ENCODE data around the gene PREX1.

The PREX1 gene

DNA sequence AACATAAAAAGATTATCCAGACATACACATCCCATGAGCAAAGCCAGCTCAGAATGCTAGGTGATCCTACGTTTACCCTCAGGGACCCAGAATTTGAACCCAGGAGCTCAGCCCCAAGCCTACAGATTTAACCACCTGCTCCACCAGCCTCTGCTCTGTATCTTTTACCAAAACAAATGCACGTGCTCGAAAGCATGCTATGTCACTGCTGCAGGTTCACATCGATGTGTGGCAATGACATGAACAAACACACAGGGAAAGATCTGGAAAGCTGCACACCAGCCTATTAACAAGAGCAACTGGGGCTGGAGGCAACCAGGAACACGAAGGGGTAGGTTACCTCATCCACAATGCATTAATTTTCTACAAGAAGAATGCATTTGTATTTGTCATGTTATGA is 32.1 kb downstream of the PREX1 start:
- Histone ChIP-seq H2BK12ac (ENCODE audit: low read length) (no peak overlapping the region), H3K36me3 (replicated peaks in 1 of 2; ENCODE audit: control insufficient read depth in 2 of 2, insufficient read depth in 2 of 2, low read length in 2 of 2) (peaks cover 0 to 4% of the 10 kb centered on the region in 2 donors), H3K23ac (ENCODE audit: low read depth, low read length, poor library complexity) (no peak overlapping the region), H2AK5ac (ENCODE audit: low read depth, low read length) (no peak overlapping the region), H2BK15ac (ENCODE audit: low read length) (no peak overlapping the region), H3K27ac (replicated peaks; ENCODE audit: low read length) (no peak overlapping the region), H3K27me3 (ENCODE audit: control insufficient read depth in 3 of 3, insufficient read depth in 3 of 3, low read depth in 1 of 3, low read length in 3 of 3) (no peaks in the 10 kb centered on the region), H3K18ac (ENCODE audit: low read length) (no peak overlapping the region), H3K4me3 (ENCODE audit: low read length in 2 of 2) (no peak overlapping the region), H3K4ac (ENCODE audit: low read length) (no peak overlapping the region), H2AFZ (ENCODE audit: low read length) (no peak overlapping the region), H3K9me3 (replicated peaks in 1 of 2; ENCODE audit: control insufficient read depth in 2 of 2, insufficient read depth in 1 of 2, low read depth in 1 of 2, low read length in 2 of 2) (no peaks in the 10 kb centered on the region), H4K91ac (ENCODE audit: low read depth, low read length, poor library complexity) (no peak overlapping the region), H2BK120ac (ENCODE audit: low read depth, low read length) (no peak overlapping the region), H2BK5ac (ENCODE audit: low read length) (no peak overlapping the region), H3K14ac (ENCODE audit: low read length) (no peak overlapping the region), H3K9ac (ENCODE audit: low read depth, low read length, poor library complexity) (no peak overlapping the region), H4K8ac (ENCODE audit: low read depth, low read length) (no peak overlapping the region), H3K79me1 (ENCODE audit: low read depth, low read length) (no peaks in the 10 kb centered on the region), H3K4me2 (ENCODE audit: insufficient read depth, low read length, poor library complexity, severe bottlenecking) (no peak overlapping the region), H3K4me1 (ENCODE audit: control insufficient read depth in 2 of 2, insufficient read depth in 1 of 2, low read depth in 1 of 2, low read length in 2 of 2) (peaks cover 31 to 71% of the 10 kb centered on the region in 2 donors)
- no CpG with 5 or more reads among the region's 5 CpGs for WGBS, 2 donors (ENCODE audit: extremely low coverage in 2 of 2, insufficient read length in 2 of 2, insufficient replicate concordance in 1 of 2)
- no peak for DNase-seq (ENCODE audit: low spot score)

- no peak overlapping the region for H3K4me3 ChIP-seq (ENCODE audit: low read length in 2 of 2)
Observed at GRCh38 chr20:48794816-48795457, 32.9 kb downstream of the PREX1 start.

DNA sequence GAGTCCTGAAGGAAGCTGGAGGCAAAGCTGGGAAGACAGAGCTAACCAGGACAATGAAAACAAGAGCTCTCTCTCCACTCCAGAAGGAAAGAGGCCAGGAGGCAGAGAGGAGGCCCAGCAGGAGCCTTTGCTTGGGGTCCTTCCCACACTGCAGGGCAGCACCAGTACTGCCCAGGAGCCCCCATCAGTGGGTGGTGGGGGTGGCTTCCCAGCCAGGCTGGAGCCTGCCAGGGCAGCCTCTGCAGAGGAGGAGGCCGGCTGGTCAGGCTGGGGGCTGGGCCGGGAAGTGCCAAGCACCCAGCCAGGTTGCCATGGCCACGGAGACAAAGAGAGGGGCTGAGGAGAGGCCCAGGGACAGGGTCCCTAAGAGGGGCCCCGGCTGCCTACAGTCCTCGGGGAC is 33.4 kb downstream of the PREX1 start:
- Histone ChIP-seq H3K23ac (ENCODE audit: low read depth, low read length, poor library complexity) (no peak overlapping the region), H3K9ac (ENCODE audit: low read depth, low read length, poor library complexity) (peak overlapping the region; percentile 38), H3K27me3 (ENCODE audit: control insufficient read depth in 3 of 3, insufficient read depth in 3 of 3, low read depth in 1 of 3, low read length in 3 of 3) (no peaks in the 10 kb centered on the region), H3K27ac (replicated peaks; ENCODE audit: low read length) (peak overlapping the region; percentile 78), H3K4me2 (ENCODE audit: insufficient read depth, low read length, poor library complexity, severe bottlenecking) (peak overlapping the region; percentile 40), H3K79me1 (ENCODE audit: low read depth, low read length) (no peaks in the 10 kb centered on the region), H2AK5ac (ENCODE audit: low read depth, low read length) (no peak overlapping the region), H3K4me3 (ENCODE audit: low read length in 2 of 2) (no peak overlapping the region), H3K18ac (ENCODE audit: low read length) (peak overlapping the region; percentile 93), H3K4me1 (ENCODE audit: control insufficient read depth in 2 of 2, insufficient read depth in 1 of 2, low read depth in 1 of 2, low read length in 2 of 2) (peaks cover 34 to 72% of the 10 kb centered on the region in 2 donors), H2BK12ac (ENCODE audit: low read length) (no peak overlapping the region), H3K36me3 (replicated peaks in 1 of 2; ENCODE audit: control insufficient read depth in 2 of 2, insufficient read depth in 2 of 2, low read length in 2 of 2) (peaks cover 0 to 5% of the 10 kb centered on the region in 2 donors), H3K9me3 (replicated peaks in 1 of 2; ENCODE audit: control insufficient read depth in 2 of 2, insufficient read depth in 1 of 2, low read depth in 1 of 2, low read length in 2 of 2) (no peaks in the 10 kb centered on the region), H3K14ac (ENCODE audit: low read length) (no peak overlapping the region), H4K91ac (ENCODE audit: low read depth, low read length, poor library complexity) (no peak overlapping the region), H4K8ac (ENCODE audit: low read depth, low read length) (no peak overlapping the region), H2BK120ac (ENCODE audit: low read depth, low read length) (no peak overlapping the region), H2BK15ac (ENCODE audit: low read length) (no peak overlapping the region), H3K4ac (ENCODE audit: low read length) (no peak overlapping the region), H2BK5ac (ENCODE audit: low read length) (peak overlapping the region; percentile 56), H2AFZ (ENCODE audit: low read length) (no peak overlapping the region)
- DNase-seq (ENCODE audit: low spot score) = peak; percentile 46
- WGBS, 2 donors (ENCODE audit: extremely low coverage in 2 of 2, insufficient read length in 2 of 2, insufficient replicate concordance in 1 of 2) = no CpG with 5 or more reads among the region's 5 CpGs

More at GRCh38 chr20:48794816-48795457, 32.9 kb downstream of the PREX1 start:
- Histone ChIP-seq H2BK5ac (ENCODE audit: low read length) (no peak overlapping the region), H3K79me1 (ENCODE audit: low read depth, low read length) (no peaks in the 10 kb centered on the region), H3K14ac (ENCODE audit: low read length) (no peak overlapping the region), H3K27ac (replicated peaks; ENCODE audit: low read length) (no peak overlapping the region), H3K18ac (ENCODE audit: low read length) (peak overlapping the region; percentile 49), H2AFZ (ENCODE audit: low read length) (no peak overlapping the region), H3K9ac (ENCODE audit: low read depth, low read length, poor library complexity) (no peak overlapping the region), H3K9me3 (replicated peaks in 1 of 2; ENCODE audit: control insufficient read depth in 2 of 2, insufficient read depth in 1 of 2, low read depth in 1 of 2, low read length in 2 of 2) (no peaks in the 10 kb centered on the region), H3K27me3 (ENCODE audit: control insufficient read depth in 3 of 3, insufficient read depth in 3 of 3, low read depth in 1 of 3, low read length in 3 of 3) (no peaks in the 10 kb centered on the region), H2AK5ac (ENCODE audit: low read depth, low read length) (peak overlapping the region; percentile 39), H4K8ac (ENCODE audit: low read depth, low read length) (no peak overlapping the region), H2BK12ac (ENCODE audit: low read length) (peak overlapping the region; percentile 77), H3K4ac (ENCODE audit: low read length) (no peak overlapping the region), H2BK120ac (ENCODE audit: low read depth, low read length) (no peak overlapping the region), H3K4me2 (ENCODE audit: insufficient read depth, low read length, poor library complexity, severe bottlenecking) (peak overlapping the region; percentile 40), H3K36me3 (replicated peaks in 1 of 2; ENCODE audit: control insufficient read depth in 2 of 2, insufficient read depth in 2 of 2, low read length in 2 of 2) (peaks cover 0 to under 1% of the 10 kb centered on the region in 2 donors), H4K91ac (ENCODE audit: low read depth, low read length, poor library complexity) (peak overlapping the region; percentile 80), H2BK15ac (ENCODE audit: low read length) (no peak overlapping the region), H3K23ac (ENCODE audit: low read depth, low read length, poor library complexity) (no peak overlapping the region), H3K4me1 (ENCODE audit: control insufficient read depth in 2 of 2, insufficient read depth in 1 of 2, low read depth in 1 of 2, low read length in 2 of 2) (peaks cover 34 to 77% of the 10 kb centered on the region in 2 donors)
- no peak for DNase-seq (ENCODE audit: low spot score)
- no CpG with 5 or more reads among the region's 5 CpGs for WGBS, 2 donors (ENCODE audit: extremely low coverage in 2 of 2, insufficient read length in 2 of 2, insufficient replicate concordance in 1 of 2)

- H2BK5ac ChIP-seq (ENCODE audit: low read length) = no peak overlapping the region
- H2AK5ac ChIP-seq (ENCODE audit: low read depth, low read length) = no peak overlapping the region
- peak overlapping the region; percentile 78 for H3K27ac ChIP-seq (replicated peaks; ENCODE audit: low read length)
- DNase-seq (ENCODE audit: low spot score) = no peak
- no peak overlapping the region for H2BK12ac ChIP-seq (ENCODE audit: low read length)
- H3K9me3 ChIP-seq (replicated peaks in 1 of 2; ENCODE audit: control insufficient read depth in 2 of 2, insufficient read depth in 1 of 2, low read depth in 1 of 2, low read length in 2 of 2) = no peaks in the 10 kb centered on the region
- H3K9ac ChIP-seq (ENCODE audit: low read depth, low read length, poor library complexity) = no peak overlapping the region
- H3K18ac ChIP-seq (ENCODE audit: low read length) = peak overlapping the region; percentile 93
- no peak overlapping the region for H3K4me2 ChIP-seq (ENCODE audit: insufficient read depth, low read length, poor library complexity, severe bottlenecking)
- H3K79me1 ChIP-seq (ENCODE audit: low read depth, low read length) = peaks cover 2% of the 10 kb centered on the region
- peaks cover 0 to 7% of the 10 kb centered on the region in 2 donors for H3K36me3 ChIP-seq (replicated peaks in 1 of 2; ENCODE audit: control insufficient read depth in 2 of 2, insufficient read depth in 2 of 2, low read length in 2 of 2)
- no peak overlapping the region for H2AFZ ChIP-seq (ENCODE audit: low read length)
- no peak overlapping the region for H4K91ac ChIP-seq (ENCODE audit: low read depth, low read length, poor library complexity)
- H4K8ac ChIP-seq (ENCODE audit: low read depth, low read length) = no peak overlapping the region
- no peak overlapping the region for H3K4me3 ChIP-seq (ENCODE audit: low read length in 2 of 2)
- no CpG with 5 or more reads among the region's 3 CpGs for WGBS, 2 donors (ENCODE audit: extremely low coverage in 2 of 2, insufficient read length in 2 of 2, insufficient replicate concordance in 1 of 2)
- H3K4ac ChIP-seq (ENCODE audit: low read length) = no peak overlapping the region
- H2BK15ac ChIP-seq (ENCODE audit: low read length) = peak overlapping the region; percentile 33
- H3K23ac ChIP-seq (ENCODE audit: low read depth, low read length, poor library complexity) = no peak overlapping the region
- H3K4me1 ChIP-seq (ENCODE audit: control insufficient read depth in 2 of 2, insufficient read depth in 1 of 2, low read depth in 1 of 2, low read length in 2 of 2) = peaks cover 34 to 66% of the 10 kb centered on the region in 2 donors
- H3K14ac ChIP-seq (ENCODE audit: low read length) = peak overlapping the region; percentile 43
- peak overlapping the region; percentile 22 for H2BK120ac ChIP-seq (ENCODE audit: low read depth, low read length)
- no peaks in the 10 kb centered on the region for H3K27me3 ChIP-seq (ENCODE audit: control insufficient read depth in 3 of 3, insufficient read depth in 3 of 3, low read depth in 1 of 3, low read length in 3 of 3)
Observed at GRCh38 chr20:48793776-48794175, 34.0 kb downstream of the PREX1 start.
